Activated CD8-positive, alpha-beta memory T cell treated with anti-CD3 and anti-CD28 coated beads, Interleukin-2, amount 50 U/mL, for 24 hours (primary cell): Measurements from ENCODE around the gene CARD16.
A peak's percentile ranks its signal among the peaks of the same experiment; 100 is the strongest.
"Not testable (repeated sequence)": the region's sequence is repeated elsewhere in the genome, so short reads cannot be mapped to it uniquely, and the experiment has no call there.

Experiments used
- DNase-seq: peaks from one replicate; pipeline ENCODE4 v3.0.0-alpha.2; 2020; ENCODE audit errors: extremely low read depth

CARD16 gene

GRCh38 chr11:105049481-105049880 lies 4.3 kb upstream of the CARD16 start:
- no peak for DNase-seq

GRCh38 chr11:105046898-105047579 lies 1.9 kb upstream of the CARD16 start:
- no peak for DNase-seq

- DNase-seq: no peak
These were observed 651 bp upstream of the CARD16 start for GRCh38 chr11:105045676-105046296.

- DNase-seq: no peak
These were observed 3.0 kb downstream of the CARD16 start for GRCh38 chr11:105042178-105042577.

GRCh38 chr11:105040703-105041102 lies 4.4 kb downstream of the CARD16 start:
- no peak for DNase-seq

GRCh38 chr11:105034813-105035620 lies 10.1 kb downstream of the CARD16 start, which contains the start of gene CASP1:
Gene CASP1 (minus strand): TSS chr11:105035144. CDS start chr11:105035113, 31 bp downstream.
- no peak for DNase-seq

GRCh38 chr11:105034388-105034787 lies 10.7 kb downstream of the CARD16 start:
- DNase-seq: not testable (repeated sequence)

GRCh38 chr11:105033781-105034180 lies 11.4 kb downstream of the CARD16 start:
- no peak for DNase-seq

GRCh38 chr11:105033343-105033742 lies 11.8 kb downstream of the CARD16 start:
- no peak for DNase-seq

GRCh38 chr11:105032495-105032894 lies 12.6 kb downstream of the CARD16 start:
- no peak for DNase-seq

- no peak for DNase-seq
These were observed 17.5 kb downstream of the CARD16 start for GRCh38 chr11:105027678-105028077.

- DNase-seq: no peak
These were observed 20.7 kb downstream of the CARD16 start for GRCh38 chr11:105024394-105024793.

- DNase-seq: no peak
These were observed 22.1 kb downstream of the CARD16 start, which contains the start of gene CASP5 for GRCh38 chr11:105023003-105023402. Gene CASP5 (minus strand): TSS chr11:105023168. CDS start chr11:105023136, 32 bp downstream.

GRCh38 chr11:105022527-105022926 lies 22.6 kb downstream of the CARD16 start:
- DNase-seq: no peak

- no peak for DNase-seq
These were observed 37.7 kb downstream of the CARD16 start for GRCh38 chr11:105007463-105007862.

- DNase-seq: no peak
These were observed 39.7 kb downstream of the CARD16 start for GRCh38 chr11:105005451-105005845.

- DNase-seq: no peak
These were observed 41.1 kb downstream of the CARD16 start for GRCh38 chr11:105004021-105004420.

- DNase-seq: no peak
These were observed 42.0 kb downstream of the CARD16 start for GRCh38 chr11:105003151-105003550.

GRCh38 chr11:105000797-105001196 lies 44.3 kb downstream of the CARD16 start:
- peak; percentile 10 for DNase-seq

GRCh38 chr11:105000167-105000566 lies 45.0 kb downstream of the CARD16 start:
- DNase-seq: no peak

- no peak for DNase-seq
These were observed 45.4 kb downstream of the CARD16 start for GRCh38 chr11:104999721-105000120.

- DNase-seq: no peak
These were observed 47.8 kb downstream of the CARD16 start for GRCh38 chr11:104997288-104997687.
